OCI-LY3 (cell line): Measurements from ENCODE around the gene API5.

Experiments
- CTCF ChIP-seq: fragments of 200-600, 300-600 bp; sonication (generic); IDR thresholded peaks from 2 replicates; pipeline ENCODE4 v1.5.1; 2014; ENCODE audit warnings: antibody characterized with exemption, low read length, low read depth
- EZH2phosphoT487 ChIP-seq: fragments of 200-600 bp; shearing (Covaris generic); IDR thresholded peaks from 2 replicates; pipeline ENCODE4 v1.6.1; 2018; ENCODE audit warnings: antibody characterized with exemption, mixed run types, low read depth

- TF ChIP-seq CTCF: no peak
- TF ChIP-seq EZH2phosphoT487: no peak
Observed at GRCh38 chr11:43360361-43361032, 48.7 kb downstream of the API5 start.
